Dedifferentiated amniotic fluid mesenchymal stem cell (primary cell): ENCODE results near the gene SNUPN.

Experiments
- DNase-seq: peaks from one replicate; pipeline ENCODE4 v3.0.0-alpha.2; 2016; ENCODE audit errors: extremely low spot score

Gene SNUPN

DNA sequence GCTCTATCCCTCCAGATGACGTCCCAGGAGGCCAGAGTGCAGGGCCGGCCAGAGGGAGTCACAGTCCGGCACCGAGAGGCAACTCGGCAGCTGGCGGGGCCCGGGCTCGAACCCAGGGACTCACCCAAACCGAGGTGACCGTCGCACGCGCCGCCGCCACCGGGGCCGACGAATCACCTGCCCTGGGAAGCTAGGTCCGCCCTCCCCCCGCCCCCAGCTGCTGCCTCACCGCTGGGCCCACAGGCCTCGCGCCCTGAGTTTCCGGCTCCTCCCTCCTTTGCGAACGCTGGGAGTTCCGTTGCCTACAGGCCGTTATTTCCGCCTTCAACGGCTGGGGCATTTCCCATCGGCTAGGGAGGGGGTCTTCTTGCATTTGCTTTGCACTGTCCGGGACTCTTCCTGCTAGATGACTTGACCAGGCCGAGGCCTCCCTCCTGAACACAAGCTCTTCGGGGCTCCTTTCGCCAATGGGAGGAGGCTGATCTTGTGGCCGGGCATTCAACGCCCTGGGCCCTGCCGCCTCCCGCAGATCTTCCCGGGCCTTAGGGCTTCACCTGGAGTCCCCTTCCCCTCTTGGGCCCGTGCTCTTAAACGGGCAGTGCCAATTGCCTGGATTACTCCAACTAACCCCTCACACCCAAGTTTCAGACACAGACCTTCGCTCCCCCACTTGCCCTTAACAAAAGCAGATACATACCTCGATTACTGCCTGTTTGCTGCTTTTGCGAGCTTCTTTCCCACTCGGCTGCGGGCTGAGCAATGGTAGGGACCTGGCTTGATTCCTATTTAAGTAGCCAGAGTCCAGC, at the start of gene SNUPN:
TSS of gene SNUPN (minus strand) at position 184 of the 806 bp plus-strand sequence. CDS start 4,674 bp downstream, outside the sequence.
- DNase-seq, result peak; percentile 79

DNA sequence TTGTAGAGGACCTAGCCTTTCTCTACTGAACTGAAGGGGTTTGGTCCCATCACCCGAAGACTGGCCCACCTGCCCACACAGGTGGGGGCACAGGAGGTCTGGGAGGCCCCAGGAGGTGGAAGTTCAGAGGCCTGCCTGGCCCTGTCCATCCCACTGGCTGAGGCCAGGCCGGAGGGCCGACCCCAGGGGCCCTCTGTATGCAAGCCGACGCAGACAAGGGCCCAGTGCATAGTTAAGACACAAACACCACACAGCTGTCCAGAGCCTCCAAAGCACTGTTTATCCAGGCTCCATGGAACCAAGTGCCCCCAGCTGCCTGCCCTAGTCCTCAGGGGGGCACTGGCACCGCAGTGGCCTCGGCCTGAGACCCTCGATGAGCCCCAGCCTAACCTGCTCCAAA, 48.8 kb upstream of the SNUPN start:
- no peak for DNase-seq

DNA sequence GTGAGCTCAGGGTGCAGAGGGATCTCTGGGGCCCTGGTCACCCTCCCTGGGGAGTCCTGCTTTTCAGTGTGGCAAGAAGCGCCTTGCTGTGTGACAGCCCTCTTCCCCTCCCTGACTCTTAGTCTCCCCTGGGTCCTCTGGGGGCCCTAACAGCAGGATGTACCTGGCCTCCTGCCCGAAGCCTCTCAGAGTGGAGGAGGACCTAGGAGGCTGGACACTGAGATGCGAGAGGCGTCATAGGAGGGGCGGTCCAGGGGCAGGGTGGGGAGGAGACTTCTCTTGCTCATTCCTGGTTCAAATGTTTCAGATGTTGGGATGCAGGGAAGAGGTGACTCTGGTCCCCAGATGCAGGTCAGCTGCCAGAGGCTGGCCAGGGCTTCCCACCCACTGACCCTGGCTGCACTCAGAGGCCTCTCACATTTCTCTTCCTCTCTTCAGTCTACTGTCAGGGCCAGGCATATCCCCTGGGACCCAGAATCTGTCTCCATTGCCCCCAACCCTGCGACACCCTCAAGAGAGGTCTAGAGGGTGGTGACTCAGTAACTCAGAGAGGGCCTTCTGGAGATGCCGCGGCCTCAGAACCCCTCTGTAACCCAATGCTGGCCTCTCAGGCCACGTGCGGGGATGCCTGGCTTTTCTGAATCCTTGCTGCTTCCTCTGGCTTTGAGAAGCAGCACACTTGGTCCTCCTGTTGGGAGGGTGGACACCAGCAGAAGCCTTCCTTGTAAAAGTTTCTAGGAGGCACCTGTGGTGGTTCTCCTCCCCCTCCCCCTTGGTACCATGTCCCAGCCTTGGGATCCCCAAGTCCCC, 48.1 kb upstream of the SNUPN start:
- DNase-seq, result peak; percentile 42

DNA sequence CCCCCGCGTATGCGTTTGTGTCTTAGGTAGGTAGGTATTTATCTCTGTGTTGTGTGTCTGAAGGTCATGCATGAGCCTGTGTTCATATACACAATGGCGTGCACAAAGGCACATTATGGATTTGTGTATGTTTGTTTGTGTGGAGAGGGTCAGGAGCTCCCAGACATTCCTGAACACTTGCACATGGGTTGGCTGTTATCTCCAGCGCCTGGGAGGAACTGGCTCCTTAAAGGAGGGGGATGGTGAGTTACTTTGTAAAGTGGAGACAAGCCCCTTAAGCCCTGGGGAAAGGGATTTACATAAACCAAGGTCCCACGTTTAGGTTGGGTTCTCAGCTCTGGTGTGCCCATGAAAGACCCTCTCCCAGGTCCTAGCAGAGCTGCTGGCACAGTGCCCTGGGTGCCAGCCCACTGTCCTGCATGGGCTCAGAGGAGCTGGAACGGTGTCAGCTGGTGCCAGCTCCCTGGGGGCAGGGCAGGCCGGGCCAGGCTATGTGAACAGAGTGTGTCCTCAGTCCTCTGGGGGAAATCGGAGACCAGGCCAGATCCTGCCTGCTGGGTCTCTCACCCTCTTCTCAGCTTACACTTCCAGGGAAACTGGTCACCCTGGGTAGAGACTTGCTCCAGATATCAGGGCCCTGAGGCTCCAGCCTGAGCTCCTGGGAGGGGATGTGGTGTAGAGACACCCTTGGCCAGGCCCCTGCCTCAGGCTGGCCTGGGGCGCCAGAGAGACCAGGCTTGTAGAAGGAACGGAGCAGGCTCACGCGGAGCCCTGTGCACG, 47.3 kb upstream of the SNUPN start:
- peak; percentile 50 for DNase-seq

DNA sequence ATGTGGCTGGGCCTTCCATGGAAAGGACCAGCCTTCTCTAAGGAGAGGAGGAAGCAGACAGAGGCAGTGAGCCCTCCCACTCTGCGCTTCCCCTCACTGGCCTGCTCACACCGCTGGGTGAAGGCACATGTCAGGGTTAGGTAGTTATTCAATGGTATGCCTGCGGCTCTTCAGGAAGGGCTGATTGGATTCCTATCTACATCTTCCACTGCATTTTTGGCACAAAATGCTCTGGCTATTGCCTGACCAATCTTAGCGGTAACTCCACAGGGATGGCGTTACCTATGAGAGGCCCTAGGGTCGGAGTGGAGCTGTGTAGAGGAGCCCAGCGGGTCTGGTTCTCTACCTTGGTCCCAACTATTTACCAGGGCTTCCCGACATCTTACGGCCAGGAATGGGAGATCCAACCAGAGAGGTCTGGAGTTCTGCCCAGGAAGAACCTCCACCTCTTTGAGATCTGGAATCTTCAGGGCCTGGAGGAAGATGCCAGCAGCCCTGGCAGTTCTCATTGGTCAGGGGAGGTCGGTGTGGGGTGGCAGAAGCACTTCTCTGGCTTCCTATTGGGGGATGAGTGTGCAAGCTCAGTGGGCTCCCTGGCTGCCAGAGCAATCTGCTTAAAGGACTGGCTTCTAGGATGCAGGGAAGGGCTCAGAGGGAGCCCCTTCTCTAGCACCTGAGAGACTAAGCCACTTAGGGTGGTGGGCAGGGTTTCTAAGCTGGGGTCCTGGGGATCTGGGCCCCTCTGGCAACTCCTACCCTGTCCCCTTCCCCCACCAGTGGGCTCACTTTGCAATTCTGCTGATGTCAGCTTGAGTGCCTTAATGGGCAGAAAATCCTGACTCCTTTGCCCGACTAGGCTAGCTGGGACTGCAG, 46.4 kb upstream of the SNUPN start:
- no peak for DNase-seq

DNA sequence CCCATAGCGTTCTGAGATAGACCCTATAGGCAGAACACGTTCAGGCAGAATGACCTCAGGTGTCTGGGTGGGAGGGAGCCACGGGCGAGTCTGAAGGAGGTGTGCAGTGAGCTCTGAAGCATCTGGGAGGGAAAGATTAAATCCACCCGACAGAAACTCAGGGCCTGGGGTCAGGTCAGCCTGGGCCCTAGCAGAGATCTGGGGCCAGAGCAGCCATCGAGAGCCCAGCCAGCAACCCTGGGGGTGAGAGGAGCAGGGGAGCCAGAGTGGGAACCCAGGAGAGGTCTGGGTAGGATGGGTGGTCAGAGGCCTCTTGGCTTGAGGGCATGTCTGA, 44.3 kb upstream of the SNUPN start:
- DNase-seq, result no peak

DNA sequence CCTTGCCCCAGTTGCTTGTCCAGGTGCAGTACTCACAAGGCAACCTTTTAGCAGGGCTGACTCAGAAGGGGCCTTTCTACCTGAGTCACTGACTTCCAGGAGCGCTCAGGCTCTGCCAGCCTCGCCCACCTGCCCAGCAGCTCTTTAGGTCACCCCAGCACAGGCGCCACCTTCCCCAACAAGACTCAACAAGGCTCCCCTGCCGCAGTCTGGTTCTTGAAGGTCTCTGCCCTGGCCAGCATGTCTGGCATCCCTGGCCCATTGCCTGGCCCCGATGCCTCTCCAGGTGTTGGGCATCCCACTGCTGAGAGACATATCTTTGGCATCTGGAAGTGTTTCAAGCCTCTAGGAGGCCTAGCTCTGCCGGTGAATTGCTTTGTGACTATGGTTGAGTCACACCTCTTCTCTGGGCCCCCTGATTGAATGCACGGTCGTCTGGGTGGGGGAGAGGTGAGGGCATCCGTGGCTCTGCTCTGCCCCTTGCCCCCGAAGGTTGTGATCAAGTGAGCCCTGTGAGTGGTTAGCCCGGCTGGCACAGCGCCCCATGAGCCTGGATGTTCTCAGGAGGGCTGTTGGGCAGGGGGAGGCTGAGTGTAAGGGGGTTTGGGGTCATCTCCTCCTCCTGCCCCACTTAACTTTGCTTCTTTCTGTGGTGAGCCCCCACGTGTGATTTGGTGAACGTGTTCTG, 43.8 kb upstream of the SNUPN start:
- no peak for DNase-seq

DNA sequence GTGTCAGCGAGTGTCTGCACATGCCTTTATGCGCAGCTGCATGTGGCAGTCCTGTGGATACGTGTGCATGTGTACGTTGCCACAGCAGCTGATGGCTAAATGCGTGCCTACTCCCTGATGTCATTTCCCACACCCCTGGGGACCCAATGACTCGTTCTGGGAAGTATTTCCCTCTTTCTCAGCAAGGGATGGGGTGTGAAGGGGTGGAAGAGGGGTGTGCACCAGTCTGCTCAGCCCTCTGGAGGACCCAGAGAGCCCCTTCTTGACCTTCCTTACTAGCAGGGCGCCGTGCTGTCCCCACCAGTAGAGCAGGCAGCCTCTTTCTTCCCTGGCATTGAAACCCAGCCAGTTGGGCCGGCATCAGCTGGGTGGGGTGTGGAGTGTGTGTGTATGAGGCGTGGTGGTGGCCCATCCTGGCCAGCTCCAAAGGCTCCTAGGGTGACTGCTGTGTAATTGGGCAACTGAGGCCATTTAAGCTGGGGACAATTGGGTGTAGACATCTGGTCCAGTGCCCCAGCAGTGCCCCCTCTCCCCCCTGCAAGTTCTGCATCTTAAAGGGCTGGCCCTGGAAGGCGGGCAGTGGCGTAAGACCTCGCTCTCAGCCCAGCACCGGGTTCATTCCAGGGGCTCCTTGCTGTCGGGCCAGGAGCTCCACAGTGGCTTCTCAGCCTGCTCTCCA, 41.4 kb upstream of the SNUPN start:
- DNase-seq, result peak; percentile 96

DNA sequence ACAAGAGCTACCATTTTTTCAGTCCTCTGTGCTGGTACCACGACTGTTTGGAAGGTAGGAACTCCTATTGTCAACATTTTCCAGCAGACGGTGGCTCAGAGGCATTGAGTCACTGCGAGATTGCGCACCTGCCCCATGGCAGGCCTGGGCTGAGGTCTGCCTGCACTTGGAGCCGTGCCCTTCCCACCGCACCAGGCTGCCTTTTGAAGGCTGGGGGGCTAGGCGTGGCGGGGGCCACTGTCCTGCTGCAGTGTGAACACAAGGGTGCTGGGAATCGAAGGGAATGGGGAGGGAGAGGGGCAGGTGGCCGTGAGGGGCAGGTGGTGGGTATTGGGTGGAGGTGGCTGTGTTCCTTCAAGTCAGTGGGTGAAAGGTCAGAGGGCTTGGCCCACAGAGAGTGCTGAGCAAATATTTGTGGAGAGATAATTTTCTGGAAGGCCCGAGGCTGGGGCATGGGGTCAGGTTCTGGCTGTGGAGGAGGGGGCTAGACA, 38.5 kb upstream of the SNUPN start:
- DNase-seq, result no peak

DNA sequence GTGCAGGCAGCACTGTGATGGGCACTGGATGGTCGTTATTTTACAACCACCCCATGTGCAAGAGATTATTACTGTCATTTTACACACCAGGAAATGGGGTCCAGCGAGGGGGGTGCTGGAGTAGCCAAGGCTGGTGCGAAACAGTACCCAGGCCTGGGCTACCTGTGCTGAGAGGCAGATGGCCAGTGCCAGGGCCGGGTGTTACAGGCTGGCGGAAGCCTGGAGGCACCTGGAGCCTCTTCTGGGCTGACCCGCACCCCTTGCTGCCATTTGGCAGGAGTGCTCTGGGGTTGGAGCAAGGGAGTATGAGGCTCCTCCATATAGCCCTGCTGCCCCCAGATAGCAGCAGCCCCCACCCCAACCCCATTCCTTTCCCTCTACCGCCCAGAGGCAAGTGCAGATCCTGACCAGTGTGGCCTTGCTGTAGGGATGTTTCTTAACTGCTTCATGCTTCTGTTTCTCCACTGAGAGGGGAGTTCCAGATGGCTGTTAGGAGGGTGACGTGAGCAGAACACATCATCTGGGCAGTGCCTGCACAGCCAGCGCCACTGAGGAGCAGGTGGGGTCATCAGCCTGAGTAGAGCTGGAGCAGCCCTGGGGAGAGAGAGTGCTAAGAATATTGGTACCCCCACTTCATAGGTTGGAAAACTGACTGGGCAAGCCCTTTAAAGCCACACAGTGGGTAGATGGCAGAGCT, 37.4 kb upstream of the SNUPN start:
- no peak for DNase-seq

DNA sequence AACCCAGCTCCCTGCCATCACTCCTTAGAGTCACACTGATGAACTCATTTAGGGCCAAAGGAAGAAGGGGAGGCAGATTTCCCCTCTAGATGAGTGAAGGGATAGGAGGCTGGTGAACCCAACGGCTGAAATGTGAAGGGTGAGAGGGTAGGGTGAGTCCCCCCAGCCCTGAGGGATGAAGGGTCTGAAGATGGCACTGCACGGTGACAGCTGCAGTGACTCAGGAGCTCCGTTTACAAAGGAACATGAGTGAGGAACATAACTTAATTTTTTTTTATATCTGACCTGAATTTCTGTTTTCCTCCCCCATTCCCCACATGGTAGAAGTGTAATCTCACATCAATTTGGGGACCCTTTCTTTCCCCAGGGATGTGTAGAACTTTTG, 36.2 kb upstream of the SNUPN start:
- no peak for DNase-seq

DNA sequence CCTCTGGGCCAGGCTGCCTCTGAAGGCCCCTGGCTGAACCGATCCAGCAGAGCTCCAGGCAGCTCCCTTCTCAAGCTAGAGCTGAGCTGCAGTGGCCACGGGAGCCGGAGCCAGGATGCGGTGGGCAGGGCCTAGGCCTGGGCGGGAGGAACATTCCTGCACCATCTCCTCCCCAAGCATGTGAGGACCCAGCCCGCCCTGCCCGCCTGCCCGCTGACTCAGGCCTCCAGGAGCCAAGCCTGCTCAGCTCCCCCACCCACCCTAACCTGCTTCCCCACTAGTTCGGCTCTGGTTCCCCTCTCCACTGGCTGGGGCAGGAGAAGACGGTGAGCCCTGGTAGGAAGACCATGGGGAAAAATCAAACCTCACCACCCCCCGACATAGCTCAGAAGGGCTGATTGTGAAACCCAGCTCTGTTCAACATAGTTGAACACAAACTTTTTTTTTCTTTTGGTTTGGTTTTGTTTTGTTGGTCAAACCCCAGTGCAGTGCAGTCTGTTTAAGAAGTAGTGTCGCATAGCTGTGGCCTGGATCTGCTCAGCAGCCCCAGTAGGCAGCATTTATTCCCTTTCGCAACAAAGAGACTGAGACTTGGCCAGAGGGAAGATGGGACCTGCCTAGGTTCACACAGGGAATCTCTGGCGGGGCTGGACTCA, 35.7 kb upstream of the SNUPN start:
- peak; percentile 93 for DNase-seq

DNA sequence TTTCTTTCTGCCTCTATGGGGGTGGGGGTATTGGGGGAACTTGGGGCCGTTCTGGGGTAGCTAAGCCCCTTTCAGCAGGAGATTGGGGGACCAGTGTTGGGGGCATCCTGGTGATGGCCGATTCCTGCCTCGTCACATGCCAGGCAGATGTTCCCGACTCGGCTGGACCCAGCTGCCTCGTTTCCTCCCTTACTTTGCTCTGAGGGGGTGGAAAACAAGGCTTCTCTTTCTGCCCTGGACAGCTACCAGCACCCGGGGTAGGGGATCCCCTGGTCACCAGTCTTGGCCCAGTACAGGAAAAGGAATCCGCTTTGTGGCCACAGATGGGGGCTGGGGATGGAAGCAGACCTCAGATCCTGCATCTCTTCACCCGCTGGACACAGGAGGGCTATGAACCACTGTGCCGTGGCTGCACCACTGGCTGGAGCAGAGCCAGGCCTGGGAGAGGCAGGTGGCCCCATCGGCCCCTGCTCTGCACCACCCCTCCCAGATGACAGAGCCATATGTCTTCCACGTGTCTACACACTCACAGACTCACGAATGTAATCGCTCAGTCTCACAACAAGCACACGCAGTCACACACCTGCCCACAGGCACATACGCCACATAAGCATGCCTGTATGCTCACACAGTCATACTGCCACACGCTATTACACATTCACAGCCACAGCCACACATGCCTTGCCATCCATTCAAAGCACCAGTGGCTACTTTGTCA, 34.6 kb upstream of the SNUPN start:
- no peak for DNase-seq

DNA sequence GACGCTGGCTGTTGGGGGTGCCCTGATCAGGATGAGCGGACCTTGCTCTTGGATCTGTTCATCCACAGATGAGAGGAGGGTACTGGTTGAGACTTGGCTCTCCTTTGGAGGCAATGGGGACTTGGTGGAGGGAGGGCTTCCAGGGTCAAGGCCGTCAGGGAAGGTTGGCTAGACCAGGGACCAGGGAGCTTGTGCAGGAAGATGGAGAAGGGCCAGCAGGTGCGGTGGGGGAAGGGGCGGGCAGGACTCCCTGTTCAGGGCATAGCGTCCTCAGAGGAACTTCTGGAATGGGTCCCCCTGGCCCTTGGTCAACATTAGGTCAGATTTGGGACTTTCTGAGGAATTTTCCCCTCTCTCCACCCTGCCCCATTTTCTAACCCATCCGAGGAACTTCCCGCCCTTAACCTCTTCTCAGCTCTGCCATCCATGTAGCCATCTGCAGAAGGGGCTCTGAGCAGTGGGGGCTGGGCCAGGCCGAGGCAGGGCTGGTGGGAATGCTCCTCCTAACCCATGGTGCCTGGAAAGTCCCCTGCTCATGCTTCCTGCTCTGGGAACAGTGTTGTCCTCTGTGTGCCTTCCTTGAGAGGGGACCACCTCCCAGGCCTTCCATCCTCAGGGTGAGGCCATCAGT, 33.7 kb upstream of the SNUPN start:
- DNase-seq, result no peak

DNA sequence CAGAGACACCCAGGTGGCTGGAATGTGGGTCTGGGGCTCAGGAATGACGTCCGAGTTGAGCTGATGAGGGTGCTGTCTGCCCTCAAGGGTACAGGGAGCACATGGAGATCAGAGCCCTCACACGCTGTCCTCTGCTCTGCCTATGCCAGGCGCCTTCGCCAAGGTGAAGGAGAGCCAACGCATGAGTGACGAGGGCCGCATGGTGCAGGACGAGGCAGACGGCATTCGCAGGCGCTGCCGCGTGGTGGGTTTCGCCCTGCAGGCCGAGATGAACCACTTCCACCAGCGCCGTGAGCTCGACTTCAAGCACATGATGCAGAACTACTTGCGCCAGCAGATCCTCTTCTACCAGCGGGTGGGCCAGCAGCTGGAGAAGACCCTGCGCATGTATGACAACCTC, 31.3 kb upstream of the SNUPN start:
- no peak for DNase-seq

DNA sequence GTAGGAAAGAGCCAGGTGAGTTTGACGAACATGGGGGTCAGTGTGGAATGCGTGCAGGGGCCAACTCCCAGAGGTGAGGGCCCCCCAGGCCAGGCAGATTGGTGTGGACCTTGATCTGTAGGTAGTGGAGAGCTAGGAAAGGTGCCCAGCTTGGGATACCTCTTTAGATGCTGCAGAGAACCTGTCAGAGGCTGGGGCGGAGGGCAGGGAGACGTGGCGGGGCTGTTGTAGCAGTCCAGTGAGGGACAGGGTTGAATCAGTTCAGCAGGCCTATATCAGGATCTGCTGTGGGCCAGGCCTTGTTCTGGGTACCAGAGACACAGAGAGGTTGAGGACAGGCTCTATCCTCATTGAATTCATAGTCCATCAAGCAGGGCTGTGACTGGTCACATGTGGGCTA, 30.8 kb upstream of the SNUPN start:
- no peak for DNase-seq

DNA sequence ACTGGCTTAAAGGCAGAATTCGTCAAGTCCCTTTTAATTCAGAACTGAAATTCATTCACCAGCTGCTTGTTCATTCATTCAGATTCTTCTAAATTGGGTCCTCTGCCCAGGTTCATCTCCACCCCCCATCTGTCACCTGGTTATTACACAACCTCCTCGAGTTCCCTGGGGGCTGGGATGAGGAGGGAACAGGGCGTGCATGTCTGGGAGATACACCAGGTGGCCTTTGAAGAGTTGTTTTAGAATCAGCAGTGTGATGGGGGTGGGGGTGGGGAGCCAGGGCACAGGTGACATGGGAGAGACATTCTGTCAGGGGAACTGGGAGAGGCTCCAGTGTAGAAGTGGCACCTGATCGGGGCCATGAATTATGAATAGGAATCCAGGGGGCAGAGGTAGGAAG, 30.4 kb upstream of the SNUPN start:
- DNase-seq, result no peak
